Activated CD8-positive, alpha-beta T cell treated with anti-CD3 and anti-CD28 coated beads, Interleukin-2, amount 10 ng/mL, durations not matched to agents 7 days and 5 days (primary cell): Measurements from ENCODE around the gene ATP2A3. TPM values are rescaled to one million over a fixed set of nuclear protein-coding genes. Genes with fewer than 3 reads are reported as not detected.
A peak's percentile ranks its signal among the peaks of the same experiment; 100 is the strongest.

Experiments used
- ATAC-seq: fragments of 150-1000 bp; cut with Tn5 transposase; one replicate; pipeline ENCODE4 v1.10.0; 2021; ENCODE audit warnings: moderate library complexity
- CTCF ChIA-PET: fragments of 350-600 bp; sonication (Branson Sonifier 250); formaldehyde crosslinking; loops from one replicate; lab custom pipeline; 2021; ENCODE audit warnings: antibody characterized with exemption; lab: Charles Lee
- POLR2A ChIA-PET: fragments of 350-600 bp; sonication (Branson Sonifier 250); formaldehyde crosslinking; loops from one replicate; lab custom pipeline; 2021; ENCODE audit warnings: antibody characterized with exemption; lab: Charles Lee
- DNase-seq: peaks from one replicate; pipeline ENCODE4 v3.0.0-alpha.2; 2020
- H3K27ac Mint-ChIP-seq: one replicate; pipeline ENCODE4 v1.8.0; 2021; ENCODE audit warnings: mild to moderate bottlenecking, mixed read lengths
- H3K27me3 Mint-ChIP-seq: one replicate; pipeline ENCODE4 v1.8.0; 2021; ENCODE audit warnings: low read depth, mixed read lengths
- H3K36me3 Mint-ChIP-seq: one replicate; pipeline ENCODE4 v1.8.0; 2021; ENCODE audit warnings: low read depth, mixed read lengths
- H3K4me1 Mint-ChIP-seq: one replicate; pipeline ENCODE4 v1.8.0; 2021; ENCODE audit warnings: low read depth, mixed read lengths
- H3K4me3 Mint-ChIP-seq: one replicate; pipeline ENCODE4 v1.8.0; 2021; ENCODE audit warnings: mild to moderate bottlenecking, mixed read lengths
- H3K9me3 Mint-ChIP-seq: one replicate; pipeline ENCODE4 v1.8.0; 2022; ENCODE audit warnings: mixed read lengths; ENCODE audit not compliant: insufficient read depth
- total RNA-seq, 2 experiments: library from RNA; stranded (reverse); gene quantifications; one replicate each; pipeline ENCODE4 v1.2.3, GENCODE V29; 2021

The ATP2A3 gene
- total RNA-seq, 2 experiments from 2014 or later, result 341 to 354 TPM

DNA sequence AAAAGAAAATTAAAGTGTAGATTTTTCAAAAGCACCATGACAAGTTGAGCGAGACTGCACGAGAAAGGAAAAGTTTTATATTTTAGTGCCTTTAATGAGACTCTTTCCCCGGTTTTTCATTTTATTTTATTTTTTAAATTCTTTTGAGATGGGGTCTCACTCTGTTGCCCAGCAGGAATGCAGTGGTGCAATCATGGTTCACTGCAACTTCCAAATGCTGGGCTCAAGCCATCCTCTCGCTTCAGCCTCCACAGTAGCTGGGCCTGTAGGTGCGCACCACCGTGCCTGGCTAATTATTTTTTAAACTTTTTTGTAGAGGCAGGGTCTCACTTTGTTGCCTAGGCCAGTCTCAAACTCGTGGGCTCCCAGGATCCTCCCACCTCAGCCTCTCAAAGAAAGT, 5.7 kb upstream of the ATP2A3 start:
- Mint-ChIP-seq H3K36me3 (peaks cover 6% of the 10 kb centered on the region), H3K4me1 (peaks cover 39% of the 10 kb centered on the region), H3K27me3 (peaks cover 6% of the 10 kb centered on the region), H3K9me3 (peaks cover 7% of the 10 kb centered on the region), H3K27ac (no peak overlapping the region), H3K4me3 (no peak overlapping the region)
- POLR2A ChIA-PET, result no interaction called here
- CTCF ChIA-PET, result no interaction called here
- ATAC-seq (no peak), DNase-seq (no peak)

DNA sequence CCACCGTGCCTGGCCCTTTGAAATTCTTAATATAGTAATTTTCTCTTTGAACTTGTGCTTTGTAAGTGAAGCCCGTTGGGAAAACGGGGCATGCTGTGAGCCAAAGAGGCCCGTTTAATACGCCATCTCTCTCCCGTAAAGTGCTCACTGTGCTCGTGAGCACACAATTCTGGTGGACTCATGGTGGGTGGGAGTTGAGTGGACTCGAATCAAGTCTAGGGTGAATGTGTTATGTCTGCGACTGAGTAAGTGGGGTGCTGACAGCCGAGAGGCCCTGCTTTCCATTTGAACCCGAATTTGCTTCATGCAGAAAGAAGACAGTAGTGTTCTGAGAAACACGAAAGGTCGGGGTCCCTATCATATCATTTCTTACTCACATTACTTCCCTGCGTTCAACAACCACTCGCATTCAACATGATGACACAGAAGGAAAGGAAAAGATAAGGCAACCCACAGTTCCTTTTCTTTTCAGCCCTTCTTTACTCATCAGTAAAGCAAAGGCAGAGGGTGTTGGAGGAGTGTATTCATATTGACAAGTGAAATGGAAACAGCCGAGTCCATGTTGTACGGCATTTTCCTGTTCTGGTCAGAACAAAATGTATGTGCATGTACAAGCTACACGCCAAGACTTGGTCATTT, 4.8 kb upstream of the ATP2A3 start:
- ChIA-PET POLR2A (no interaction called here), CTCF (no interaction called here)
- Mint-ChIP-seq H3K4me3 (no peak overlapping the region), H3K27me3 (peaks cover 6% of the 10 kb centered on the region), H3K27ac (no peak overlapping the region), H3K36me3 (no peaks in the 10 kb centered on the region), H3K9me3 (no peaks in the 10 kb centered on the region), H3K4me1 (peaks cover 35% of the 10 kb centered on the region)
- ATAC-seq (no peak), DNase-seq (no peak)

DNA sequence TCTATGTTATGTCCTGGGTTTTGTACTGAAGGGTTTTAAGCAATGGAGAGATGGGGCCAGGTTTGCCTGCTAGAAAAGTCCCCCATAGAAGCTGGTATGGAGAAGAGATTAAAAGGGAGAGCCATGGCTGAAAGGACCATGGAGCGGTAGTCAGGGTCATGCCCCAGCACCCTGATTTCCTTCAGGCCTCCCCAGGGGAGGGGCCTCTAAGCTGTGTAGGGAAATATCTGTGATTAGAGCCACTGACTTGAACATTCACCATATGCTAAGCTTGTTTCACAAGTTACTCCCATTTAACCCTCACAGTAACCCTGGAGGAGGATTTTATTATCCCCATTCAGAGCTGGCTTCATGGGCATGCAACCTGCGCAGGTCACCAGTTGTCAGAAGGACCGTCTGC, 3.8 kb upstream of the ATP2A3 start:
- CTCF ChIA-PET, result interaction anchor here (1.3 kb wide), 1 partner anchor 36 kb away, joined by 4 read pairs; no protein-coding TSS in a partner anchor

DNA sequence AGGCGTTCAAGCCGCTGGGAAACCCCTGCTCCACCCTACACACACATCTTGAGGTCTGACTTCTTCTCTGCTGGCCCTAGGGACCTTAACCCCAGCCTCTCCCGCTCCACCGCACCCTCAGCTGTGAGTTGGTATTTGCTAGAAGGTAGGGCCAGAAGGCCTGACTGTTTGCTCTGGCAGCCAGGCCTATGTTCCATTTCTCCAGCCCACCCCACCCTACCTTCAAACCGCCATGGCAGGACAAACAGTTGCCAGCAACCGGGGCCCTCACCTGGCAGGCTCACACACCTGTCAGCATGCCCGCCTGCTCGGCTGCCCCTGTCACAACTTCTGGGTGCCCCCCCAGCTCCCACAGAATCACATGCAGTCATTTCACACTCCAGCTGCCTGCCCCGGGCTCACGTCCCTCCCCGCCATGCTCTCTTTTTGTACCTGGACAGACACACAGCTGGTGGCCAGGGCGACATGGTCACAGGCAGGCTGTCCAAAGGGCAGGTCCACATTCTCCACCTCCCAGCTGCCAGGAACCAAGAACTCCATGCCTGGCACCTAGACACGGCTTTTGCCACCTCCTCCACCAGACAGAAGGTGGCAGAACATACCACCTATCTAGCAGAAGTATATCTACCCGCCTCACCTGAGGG, 2.6 kb upstream of the ATP2A3 start:
- Mint-ChIP-seq H3K27me3 (peaks cover 6% of the 10 kb centered on the region), H3K27ac (no peak overlapping the region), H3K4me1 (peaks cover 28% of the 10 kb centered on the region), H3K4me3 (peak overlapping the region; percentile 34), H3K9me3 (no peaks in the 10 kb centered on the region), H3K36me3 (peaks cover 15% of the 10 kb centered on the region)
- no peak for ATAC-seq
- POLR2A ChIA-PET, result no interaction called here
- no peak for DNase-seq
- CTCF ChIA-PET, result interaction anchor here (0.9 to 4.1 kb wide), 3 partner anchors 37 to 111 kb away, joined by 3 to 47 read pairs (median 21); no protein-coding TSS in a partner anchor

More for the DNA sequence above, 3.8 kb upstream of the ATP2A3 start:
- ATAC-seq (no peak), DNase-seq (no peak)
- Mint-ChIP-seq H3K36me3 (peaks cover 4% of the 10 kb centered on the region), H3K27ac (no peak overlapping the region), H3K4me1 (peaks cover 28% of the 10 kb centered on the region), H3K27me3 (peaks cover 6% of the 10 kb centered on the region), H3K9me3 (no peaks in the 10 kb centered on the region), H3K4me3 (no peak overlapping the region)
- POLR2A ChIA-PET, result interaction anchor here (1.2 kb wide), 1 partner anchor 122 kb away, joined by 4 read pairs; the partner anchor contains the start of gene NCBP3

DNA sequence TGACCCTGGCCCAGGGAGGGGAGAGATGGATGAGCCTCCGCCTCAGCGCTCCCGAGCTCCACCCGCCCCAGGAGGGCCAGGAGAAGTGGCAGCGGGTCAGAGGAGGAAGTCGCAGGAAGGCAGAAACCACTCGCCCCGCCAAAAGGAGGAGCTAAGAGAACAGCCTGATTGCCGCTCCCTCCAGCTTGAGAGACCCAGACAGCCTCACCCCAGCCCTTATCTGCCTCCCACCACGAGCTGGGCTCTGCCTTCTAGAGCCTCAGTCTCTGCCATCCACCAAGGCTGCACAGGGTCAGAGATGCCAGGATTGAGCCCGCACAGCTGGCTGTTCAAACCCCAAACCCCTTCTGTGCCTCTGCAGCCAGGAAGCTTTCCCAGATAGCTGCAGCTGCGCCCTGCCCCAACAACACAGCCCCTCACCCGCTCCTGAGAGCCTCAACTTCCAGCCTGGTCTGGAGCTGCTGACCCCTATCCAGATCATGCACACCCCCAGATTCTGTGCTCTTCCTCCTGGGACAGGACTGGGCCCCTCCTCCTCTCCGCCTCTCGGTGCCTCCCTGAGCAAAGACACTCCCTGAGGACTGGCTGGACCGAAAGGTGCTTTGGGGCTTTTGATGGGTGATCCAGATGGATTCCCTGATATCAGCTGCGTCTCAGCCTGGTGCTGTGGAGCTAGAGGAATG, 1.0 kb upstream of the ATP2A3 start:
- CTCF ChIA-PET, result interaction anchor here (0.9 to 4.1 kb wide), 12 partner anchors 14 to 119 kb away, joined by 3 to 47 read pairs (median 4); partner anchors contain the start of genes NCBP3 and P2RX1
- peak; percentile 73 for ATAC-seq

DNA sequence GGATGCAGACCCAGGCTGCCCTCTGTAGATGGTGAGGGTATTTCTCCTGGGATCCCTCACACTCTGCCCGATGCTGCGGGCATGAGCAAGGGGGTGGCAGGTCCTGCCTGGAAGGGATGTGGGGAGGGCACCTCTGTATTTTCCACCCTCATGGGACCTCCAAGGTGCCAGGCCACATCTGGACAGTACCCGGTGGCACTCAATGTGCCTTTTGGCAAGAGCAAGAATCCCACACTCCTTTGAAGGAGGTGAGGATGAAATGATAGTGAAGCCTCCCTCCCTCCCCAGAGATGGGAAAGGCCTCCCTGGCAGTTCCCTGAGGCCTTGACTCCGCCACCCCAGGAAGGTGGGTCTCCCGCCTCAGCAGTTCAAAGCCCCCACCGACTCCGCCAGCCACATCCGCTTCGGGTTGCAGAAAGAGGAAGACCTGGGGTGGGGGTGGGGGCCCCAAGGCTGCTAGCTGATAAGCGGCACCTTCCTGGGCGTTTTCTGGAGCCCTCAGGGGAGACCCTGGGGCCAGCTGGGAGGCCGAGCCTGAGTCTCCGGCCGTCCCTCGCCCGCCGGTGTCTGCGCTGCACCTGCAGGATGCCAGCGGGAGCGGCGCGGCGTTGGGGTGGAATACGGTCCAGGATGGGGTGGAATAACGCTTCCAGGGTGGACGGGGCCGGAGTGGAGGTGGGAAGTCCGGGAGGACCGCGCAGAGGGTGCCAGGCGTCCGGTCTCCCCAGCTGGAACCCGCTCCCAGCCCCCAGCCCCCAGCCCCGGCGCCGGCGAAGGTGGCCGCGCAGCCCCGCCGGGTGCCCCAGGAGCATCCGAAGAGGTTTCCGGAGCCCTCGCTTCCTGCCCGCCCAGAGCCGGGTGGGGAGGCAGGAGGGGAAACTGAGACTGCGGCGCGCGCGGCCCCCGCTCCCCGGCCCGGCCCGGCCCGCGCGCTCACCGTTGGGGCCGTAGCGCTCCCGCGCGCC, 718 bp downstream of the ATP2A3 start:
- H3K27ac Mint-ChIP-seq, result peak overlapping the region; percentile 79
- ChIA-PET POLR2A (interaction anchor here (0.9 to 2.1 kb wide), 4 partner anchors 9 to 118 kb away, joined by 3 to 6 read pairs (median 4); partner anchors contain the start of gene NCBP3), CTCF (interaction anchor here (2.7 to 4.1 kb wide), 3 partner anchors 40 to 117 kb away, joined by 10 to 47 read pairs (median 21); partner anchors contain the start of gene NCBP3)
- peak overlapping the region; percentile 90 for H3K4me3 Mint-ChIP-seq
- no peaks in the 10 kb centered on the region for H3K9me3 Mint-ChIP-seq
- ATAC-seq (peak; percentile 41), DNase-seq (peak; percentile 90)
- H3K4me1 Mint-ChIP-seq, result peaks cover 53% of the 10 kb centered on the region
- H3K36me3 Mint-ChIP-seq, result peaks cover 30% of the 10 kb centered on the region
- H3K27me3 Mint-ChIP-seq, result no peaks in the 10 kb centered on the region

More for the DNA sequence above, 1.0 kb upstream of the ATP2A3 start:
- no peaks in the 10 kb centered on the region for H3K9me3 Mint-ChIP-seq
- H3K4me3 Mint-ChIP-seq, result peak overlapping the region; percentile 86
- no peaks in the 10 kb centered on the region for H3K27me3 Mint-ChIP-seq
- H3K36me3 Mint-ChIP-seq, result peaks cover 29% of the 10 kb centered on the region
- peaks cover 42% of the 10 kb centered on the region for H3K4me1 Mint-ChIP-seq
- DNase-seq, result peak; percentile 90
- H3K27ac Mint-ChIP-seq, result peak overlapping the region; percentile 94
- POLR2A ChIA-PET, result interaction anchor here (0.6 to 2.2 kb wide), 15 partner anchors 9 to 179 kb away, joined by 3 to 9 read pairs (median 4); partner anchors contain the start of genes CYB5D2, NCBP3, P2RX1 and ZZEF1

DNA sequence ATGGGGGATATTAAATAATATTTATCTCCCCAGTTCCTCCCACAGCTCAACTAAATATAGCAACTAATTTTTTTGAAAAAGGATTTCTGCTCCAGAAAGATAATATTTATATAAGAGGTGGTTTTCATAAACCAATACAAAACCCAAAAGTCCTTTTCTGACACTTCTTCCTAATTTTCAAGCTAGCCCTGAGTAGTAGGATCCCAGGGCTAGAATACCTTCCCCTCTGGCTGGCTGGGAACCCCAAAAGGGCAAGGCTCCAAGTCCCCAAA, 1.3 kb downstream of the ATP2A3 start:
- ChIA-PET CTCF (interaction anchor here (2.7 to 3.8 kb wide), 2 partner anchors 49 to 117 kb away, joined by 10 to 21 read pairs; partner anchors contain the start of gene NCBP3), POLR2A (interaction anchor here (0.6 to 2.1 kb wide), 4 partner anchors 9 to 181 kb away, joined by 3 to 4 read pairs (median 4); partner anchors contain the start of gene CYB5D2)
- Mint-ChIP-seq H3K27me3 (no peaks in the 10 kb centered on the region), H3K27ac (peak overlapping the region; percentile 79), H3K4me3 (peak overlapping the region; percentile 90), H3K4me1 (peaks cover 53% of the 10 kb centered on the region), H3K9me3 (no peaks in the 10 kb centered on the region), H3K36me3 (peaks cover 32% of the 10 kb centered on the region)
- DNase-seq (no peak), ATAC-seq (no peak)

DNA sequence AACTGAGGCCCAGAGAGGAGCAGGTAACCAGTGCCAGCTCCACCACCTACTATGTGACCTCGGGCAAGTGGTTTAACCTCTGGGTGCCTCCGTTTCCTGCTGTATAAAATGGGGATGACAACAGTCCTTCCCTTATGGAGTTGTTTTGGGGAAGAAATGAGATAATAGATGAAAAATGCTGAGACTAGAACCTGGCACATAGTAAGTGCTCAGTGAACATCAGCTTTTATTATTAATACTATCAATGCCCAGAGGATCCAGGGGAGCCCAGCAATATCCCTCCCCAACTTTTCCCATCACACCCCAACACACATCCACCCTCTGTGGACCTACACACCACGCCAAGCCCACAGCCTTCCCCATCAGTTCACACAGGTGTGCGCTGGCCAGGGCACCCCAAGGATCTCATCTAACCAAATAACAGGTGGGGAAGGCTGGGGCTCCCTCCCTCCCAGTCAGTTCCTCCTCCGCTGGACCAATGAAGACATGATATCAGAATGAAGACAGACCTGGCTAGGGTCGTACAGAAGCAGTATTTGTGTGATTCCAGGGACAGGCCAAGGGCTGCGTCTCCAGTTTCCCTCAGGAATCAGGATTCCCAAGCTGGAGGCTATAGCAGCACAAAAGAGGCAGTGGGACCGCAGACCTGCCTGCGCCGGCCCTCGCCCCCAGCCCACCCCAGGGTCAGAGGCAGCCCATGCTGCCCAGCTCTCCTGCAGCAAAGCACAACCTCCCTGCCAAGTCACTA, 1.8 kb downstream of the ATP2A3 start:
- POLR2A ChIA-PET, result interaction anchor here (0.6 to 2.1 kb wide), 5 partner anchors 9 to 181 kb away, joined by 3 to 4 read pairs (median 3); partner anchors contain the start of genes CYB5D2 and NCBP3
- Mint-ChIP-seq H3K9me3 (no peaks in the 10 kb centered on the region), H3K27me3 (no peaks in the 10 kb centered on the region), H3K4me1 (peaks cover 57% of the 10 kb centered on the region), H3K4me3 (peak overlapping the region; percentile 90), H3K36me3 (peaks cover 37% of the 10 kb centered on the region), H3K27ac (peak overlapping the region; percentile 79)
- CTCF ChIA-PET, result interaction anchor here (1.1 to 3.8 kb wide), 3 partner anchors 48 to 119 kb away, joined by 4 to 21 read pairs (median 10); partner anchors contain the start of gene NCBP3
- no peak for DNase-seq
- no peak for ATAC-seq

DNA sequence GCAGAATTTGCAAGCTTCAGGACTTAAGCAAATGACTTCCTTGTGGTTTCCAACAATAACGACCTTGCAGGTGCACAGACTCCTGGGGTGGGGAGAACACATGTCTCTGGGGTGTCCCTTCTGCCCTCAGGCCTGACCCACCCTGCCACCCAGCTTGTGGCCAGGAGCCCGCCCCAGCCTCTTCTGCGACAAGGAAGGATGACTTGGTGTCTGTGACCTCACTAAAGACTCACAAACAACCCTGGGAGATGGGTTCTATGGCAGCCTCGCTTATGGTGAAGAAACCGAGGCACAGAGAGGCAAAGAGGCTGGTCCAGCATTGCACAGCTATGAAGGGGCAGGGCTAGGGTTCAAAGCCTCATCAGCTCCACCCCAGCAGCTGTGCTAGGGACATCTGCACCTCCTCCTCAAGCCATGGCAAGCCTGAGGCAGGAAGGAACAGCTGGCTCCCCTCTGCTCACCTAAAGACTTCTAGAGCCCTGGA, 2.6 kb downstream of the ATP2A3 start:
- ChIA-PET POLR2A (interaction anchor here (1.1 to 1.5 kb wide), 2 partner anchors 116 to 182 kb away, joined by 3 to 4 read pairs; partner anchors contain the start of genes CYB5D2 and NCBP3), CTCF (interaction anchor here (1.1 to 3.8 kb wide), 3 partner anchors 48 to 118 kb away, joined by 4 to 21 read pairs (median 10); partner anchors contain the start of gene NCBP3)
- Mint-ChIP-seq H3K4me3 (peak overlapping the region; percentile 90), H3K9me3 (no peaks in the 10 kb centered on the region), H3K36me3 (peaks cover 45% of the 10 kb centered on the region), H3K27ac (peak overlapping the region; percentile 79), H3K4me1 (peaks cover 60% of the 10 kb centered on the region), H3K27me3 (no peaks in the 10 kb centered on the region)
- ATAC-seq, result no peak
- DNase-seq, result peak; percentile 58

DNA sequence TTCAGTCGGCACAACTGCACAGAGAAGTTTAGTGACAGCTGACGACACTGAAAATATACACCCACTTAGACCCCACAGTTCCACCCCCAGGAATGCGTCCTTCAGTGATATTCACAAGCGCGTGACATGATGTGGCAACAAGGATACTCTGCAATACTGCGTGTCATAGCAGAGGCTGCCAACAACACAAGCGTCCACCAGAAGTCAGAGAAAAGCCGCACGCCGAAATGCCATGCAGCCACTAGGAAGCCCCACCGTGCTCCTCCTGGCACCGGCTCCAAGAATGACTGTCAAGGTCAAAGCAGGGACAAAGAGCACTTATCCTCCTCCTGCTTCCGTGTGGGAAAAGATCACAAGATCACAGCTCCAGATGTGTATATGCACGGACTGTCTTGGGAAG, 3.5 kb downstream of the ATP2A3 start:
- peak overlapping the region; percentile 90 for H3K4me3 Mint-ChIP-seq
- no peak for DNase-seq
- H3K36me3 Mint-ChIP-seq, result peaks cover 53% of the 10 kb centered on the region
- H3K27ac Mint-ChIP-seq, result peak overlapping the region; percentile 63
- H3K27me3 Mint-ChIP-seq, result no peaks in the 10 kb centered on the region
- no peaks in the 10 kb centered on the region for H3K9me3 Mint-ChIP-seq
- peaks cover 61% of the 10 kb centered on the region for H3K4me1 Mint-ChIP-seq
- ChIA-PET CTCF (interaction anchor here (2.7 to 3.8 kb wide), 2 partner anchors 47 to 114 kb away, joined by 10 to 21 read pairs; partner anchors contain the start of gene NCBP3), POLR2A (no interaction called here)
- ATAC-seq, result no peak
